ENCODE measurements around the gene IL17RC. TPM values are rescaled to one million over a fixed set of nuclear protein-coding genes. Genes with fewer than 3 reads are reported as not detected.
A peak's percentile ranks its signal among the peaks of the same experiment; 100 is the strongest.

Gene IL17RC
- total RNA-seq, 1 experiment from 2014 or later = 17.6 TPM

GRCh38 chr3:9947025-9947995, 30.4 kb downstream of the IL17RC start (continued):
- TF ChIP-seq POLR2AphosphoS5 (IDR thresholded peaks at IDR 0.05; ENCODE audit: low read depth, low read length) = peak; percentile 78
- no peak for TF ChIP-seq ELF1 (IDR thresholded peaks at IDR 0.05; ENCODE audit: borderline replicate concordance, low read depth)
- no peak for TF ChIP-seq EZH2phosphoT487 (IDR thresholded peaks at IDR 0.05; ENCODE audit: borderline replicate concordance)
- no peak for TF ChIP-seq ATF3 (IDR thresholded peaks at IDR 0.05)
- TF ChIP-seq REST (IDR thresholded peaks at IDR 0.05; ENCODE audit: low read depth) = no peak
- TF ChIP-seq POLR2A (IDR thresholded peaks at IDR 0.05; ENCODE audit: borderline replicate concordance, extremely low read depth, insufficient read depth, insufficient read length) = peak; percentile 84
- TF ChIP-seq ZFX (IDR thresholded peaks at IDR 0.05) = peak; percentile 85
- peak; percentile 84 for TF ChIP-seq YY1 (IDR thresholded peaks at IDR 0.05; ENCODE audit: extremely low read depth, insufficient replicate concordance, low read depth, low read length)
- TF ChIP-seq FOSL1 (IDR thresholded peaks at IDR 0.05; ENCODE audit: low read depth) = no peak
- peak; percentile 66 for TF ChIP-seq TCF7L2 (IDR thresholded peaks at IDR 0.05; ENCODE audit: borderline replicate concordance, extremely low read depth, insufficient read depth, insufficient read length)
